GM18507 (cell line): Measurements from ENCODE around the gene POLDIP2.

Experiments used
- DNase-seq: peaks from one replicate; pipeline ENCODE4 v3.0.0; 2011; ENCODE audit warnings: low read depth; ENCODE audit not compliant: insufficient read length; ENCODE audit errors: extremely low spot score
- FAIRE-seq: peaks from 2 replicates; lab custom pipeline; 2011; peaks lifted over from hg19 to GRCh38; lab: Jason Lieb, UNC

POLDIP2 gene

DNA sequence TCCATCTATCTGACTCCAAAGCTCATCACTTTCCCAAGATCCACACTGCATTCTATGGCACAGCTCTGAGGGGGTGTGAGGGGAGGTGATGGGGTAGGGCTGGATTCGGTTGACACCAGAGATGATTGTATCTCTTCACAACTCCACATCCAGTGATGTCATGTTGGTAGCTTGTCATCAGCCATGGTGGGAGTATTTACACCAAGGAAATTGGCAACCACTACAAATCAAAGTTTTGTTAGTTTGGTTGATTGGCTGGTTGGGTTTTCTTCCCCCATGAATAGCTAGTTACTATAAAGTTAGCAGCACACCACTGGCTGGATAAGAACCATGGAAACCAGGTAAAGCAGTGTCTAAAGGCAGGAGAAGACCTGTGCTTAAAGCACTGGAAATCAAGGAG, 33.7 kb upstream of the POLDIP2 start:
- FAIRE-seq, result no peak
- no peak for DNase-seq

DNA sequence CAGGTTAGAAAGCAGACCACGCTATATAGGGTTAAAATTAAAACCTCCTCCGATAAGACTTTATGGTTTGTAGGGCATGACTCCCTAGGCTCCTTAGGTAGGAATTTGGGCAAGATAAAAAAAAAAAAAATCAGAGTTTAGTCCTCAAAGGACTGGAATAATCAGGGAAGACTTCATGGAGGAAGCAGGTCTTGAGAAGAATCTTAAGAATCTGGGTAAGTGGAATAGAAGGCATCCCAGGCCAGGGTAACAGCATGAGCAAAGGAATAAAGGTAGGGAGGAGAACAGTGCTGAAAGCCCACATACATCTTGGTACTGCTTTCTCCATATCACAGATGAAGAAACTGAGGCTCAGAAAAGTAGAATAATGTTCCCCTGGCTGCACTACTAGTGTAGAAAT, 33.2 kb upstream of the POLDIP2 start:
- FAIRE-seq (no peak), DNase-seq (no peak)

DNA sequence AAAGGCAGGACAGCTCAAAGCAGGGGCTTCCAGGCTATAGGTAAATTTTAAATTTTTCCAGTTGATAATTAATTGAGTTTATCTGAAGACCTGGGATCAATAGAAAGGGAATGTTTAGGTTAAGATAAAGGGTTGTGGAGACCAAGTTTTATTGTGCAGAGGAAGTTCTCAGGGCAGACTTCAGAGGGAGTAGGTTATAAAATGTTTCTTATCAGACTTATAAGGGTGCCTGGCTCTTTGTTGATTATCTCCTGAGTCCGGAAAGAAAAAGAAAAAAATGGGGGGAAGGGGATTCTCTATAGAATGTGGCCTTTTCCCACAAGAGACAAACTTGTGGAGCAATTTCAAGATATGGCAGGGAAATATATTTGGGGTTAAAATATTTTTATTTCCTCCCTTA, 32.8 kb upstream of the POLDIP2 start:
- FAIRE-seq (no peak), DNase-seq (no peak)

DNA sequence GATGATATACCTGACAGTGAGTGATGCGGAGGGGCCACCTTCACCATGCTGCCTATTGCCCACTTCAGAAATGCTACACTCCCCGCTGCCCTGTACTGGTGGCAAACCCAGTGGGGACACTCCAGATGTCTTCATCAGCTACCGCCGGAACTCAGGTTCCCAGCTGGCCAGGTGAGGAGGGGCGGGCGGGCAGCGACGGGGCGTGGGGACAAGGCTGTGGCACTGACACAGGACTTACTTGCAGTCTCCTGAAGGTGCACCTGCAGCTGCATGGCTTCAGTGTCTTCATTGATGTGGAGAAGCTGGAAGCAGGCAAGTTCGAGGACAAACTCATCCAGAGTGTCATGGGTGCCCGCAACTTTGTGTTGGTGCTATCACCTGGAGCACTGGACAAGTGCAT, 30.8 kb upstream of the POLDIP2 start:
- DNase-seq, result no peak
- FAIRE-seq, result no peak

DNA sequence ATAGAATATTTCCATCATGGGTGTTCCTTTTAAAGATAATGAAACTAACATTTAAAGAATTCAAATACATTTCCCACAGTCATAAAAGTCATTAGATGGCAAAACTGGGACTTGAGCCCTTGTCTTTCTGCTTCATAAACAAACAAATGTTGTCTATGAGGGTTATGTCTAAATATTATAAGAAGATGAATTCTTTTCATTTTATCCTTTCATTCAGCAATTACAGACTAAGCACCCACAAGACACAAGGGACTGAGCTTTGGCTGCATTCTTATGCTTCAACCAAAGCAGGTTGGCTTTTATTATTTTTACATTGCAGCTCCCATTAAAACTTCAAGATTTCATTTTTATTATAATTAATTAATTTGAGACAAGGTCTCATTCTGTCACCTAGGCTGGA, 29.1 kb upstream of the POLDIP2 start:
- FAIRE-seq (no peak), DNase-seq (no peak)

DNA sequence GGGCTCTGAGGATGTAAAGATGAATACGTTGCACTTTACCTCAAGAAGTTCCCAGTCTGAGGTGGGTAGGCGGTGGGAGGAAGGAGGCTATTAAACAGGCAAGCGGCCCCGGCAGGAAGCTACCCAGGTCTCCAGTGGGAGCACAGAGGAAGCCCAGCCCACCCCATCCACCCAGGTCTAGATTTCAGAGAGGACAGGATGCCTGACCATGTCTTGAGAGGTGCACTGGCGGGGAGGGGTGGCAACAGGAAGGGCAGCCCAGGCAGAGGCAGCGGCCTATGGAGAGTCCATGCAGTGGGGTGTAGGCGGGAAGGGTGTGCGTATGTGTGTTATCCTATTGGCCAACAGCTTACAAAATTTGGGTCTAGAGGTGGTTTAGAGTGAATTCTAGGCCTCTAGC, 28.1 kb upstream of the POLDIP2 start:
- no peak for FAIRE-seq
- no peak for DNase-seq

DNA sequence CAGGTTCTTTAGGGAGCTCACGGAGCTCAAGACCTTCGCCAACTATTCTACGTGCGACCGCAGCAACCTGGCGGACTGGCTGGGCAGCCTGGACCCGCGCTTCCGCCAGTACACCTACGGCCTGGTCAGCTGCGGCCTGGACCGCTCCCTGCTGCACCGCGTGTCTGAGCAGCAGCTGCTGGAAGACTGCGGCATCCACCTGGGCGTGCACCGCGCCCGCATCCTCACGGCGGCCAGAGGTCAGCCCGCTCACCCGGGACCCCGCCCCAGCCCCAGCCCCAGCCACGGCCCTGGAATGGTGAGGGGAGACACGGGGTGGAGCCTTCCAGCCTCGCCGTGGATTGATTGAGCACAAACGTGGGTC, 27.7 kb upstream of the POLDIP2 start:
- DNase-seq (no peak), FAIRE-seq (no peak)

DNA sequence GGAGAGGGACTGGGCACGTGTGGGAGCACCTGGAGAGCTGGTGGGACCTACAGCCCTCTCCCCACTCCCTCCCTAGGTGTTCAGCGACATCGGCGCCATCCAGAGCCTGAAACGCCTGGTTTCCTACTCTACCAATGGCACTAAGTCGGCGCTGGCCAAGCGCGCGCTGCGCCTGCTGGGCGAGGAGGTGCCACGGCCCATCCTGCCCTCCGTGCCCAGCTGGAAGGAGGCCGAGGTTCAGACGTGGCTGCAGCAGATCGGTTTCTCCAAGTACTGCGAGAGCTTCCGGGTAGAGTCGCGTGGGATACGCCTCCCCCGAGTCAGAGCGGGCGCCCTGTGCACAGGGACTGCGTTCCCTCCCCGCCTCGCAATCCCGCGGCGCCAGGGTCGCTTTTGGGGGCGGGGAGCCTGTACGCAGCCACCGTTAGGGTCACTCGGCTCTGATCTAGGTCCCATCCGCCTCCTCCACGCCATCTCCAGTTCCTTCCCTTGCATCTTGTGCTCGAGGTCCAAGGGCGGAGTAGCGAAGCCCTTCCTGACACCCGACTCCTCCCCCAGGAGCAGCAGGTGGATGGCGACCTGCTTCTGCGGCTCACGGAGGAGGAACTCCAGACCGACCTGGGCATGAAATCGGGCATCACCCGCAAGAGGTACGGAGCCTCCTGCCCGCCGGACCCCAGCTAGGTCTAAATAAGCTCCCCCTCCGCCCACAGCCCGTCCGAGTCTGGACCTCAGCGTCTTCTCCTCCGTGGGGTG, 27.1 kb upstream of the POLDIP2 start:
- DNase-seq (no peak), FAIRE-seq (peak; percentile 50)

DNA sequence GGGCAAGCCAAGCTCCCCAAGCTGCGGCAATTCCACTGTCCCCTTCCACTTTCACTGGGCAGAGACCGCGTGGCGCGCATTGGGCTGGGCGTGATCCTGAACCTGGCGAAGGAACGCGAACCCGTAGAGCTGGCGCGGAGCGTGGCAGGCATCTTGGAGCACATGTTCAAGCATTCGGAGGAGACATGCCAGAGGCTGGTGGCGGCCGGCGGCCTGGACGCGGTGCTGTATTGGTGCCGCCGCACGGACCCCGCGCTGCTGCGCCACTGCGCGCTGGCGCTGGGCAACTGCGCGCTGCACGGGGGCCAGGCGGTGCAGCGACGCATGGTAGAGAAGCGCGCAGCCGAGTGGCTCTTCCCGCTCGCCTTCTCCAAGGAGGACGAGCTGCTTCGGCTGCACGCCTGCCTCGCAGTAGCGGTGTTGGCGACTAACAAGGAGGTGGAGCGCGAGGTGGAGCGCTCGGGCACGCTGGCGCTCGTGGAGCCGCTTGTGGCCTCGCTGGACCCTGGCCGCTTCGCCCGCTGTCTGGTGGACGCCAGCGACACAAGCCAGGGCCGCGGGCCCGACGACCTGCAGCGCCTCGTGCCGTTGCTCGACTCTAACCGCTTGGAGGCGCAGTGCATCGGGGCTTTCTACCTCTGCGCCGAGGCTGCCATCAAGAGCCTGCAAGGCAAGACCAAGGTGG, 24.0 kb upstream of the POLDIP2 start:
- DNase-seq, result no peak
- FAIRE-seq, result no peak

DNA sequence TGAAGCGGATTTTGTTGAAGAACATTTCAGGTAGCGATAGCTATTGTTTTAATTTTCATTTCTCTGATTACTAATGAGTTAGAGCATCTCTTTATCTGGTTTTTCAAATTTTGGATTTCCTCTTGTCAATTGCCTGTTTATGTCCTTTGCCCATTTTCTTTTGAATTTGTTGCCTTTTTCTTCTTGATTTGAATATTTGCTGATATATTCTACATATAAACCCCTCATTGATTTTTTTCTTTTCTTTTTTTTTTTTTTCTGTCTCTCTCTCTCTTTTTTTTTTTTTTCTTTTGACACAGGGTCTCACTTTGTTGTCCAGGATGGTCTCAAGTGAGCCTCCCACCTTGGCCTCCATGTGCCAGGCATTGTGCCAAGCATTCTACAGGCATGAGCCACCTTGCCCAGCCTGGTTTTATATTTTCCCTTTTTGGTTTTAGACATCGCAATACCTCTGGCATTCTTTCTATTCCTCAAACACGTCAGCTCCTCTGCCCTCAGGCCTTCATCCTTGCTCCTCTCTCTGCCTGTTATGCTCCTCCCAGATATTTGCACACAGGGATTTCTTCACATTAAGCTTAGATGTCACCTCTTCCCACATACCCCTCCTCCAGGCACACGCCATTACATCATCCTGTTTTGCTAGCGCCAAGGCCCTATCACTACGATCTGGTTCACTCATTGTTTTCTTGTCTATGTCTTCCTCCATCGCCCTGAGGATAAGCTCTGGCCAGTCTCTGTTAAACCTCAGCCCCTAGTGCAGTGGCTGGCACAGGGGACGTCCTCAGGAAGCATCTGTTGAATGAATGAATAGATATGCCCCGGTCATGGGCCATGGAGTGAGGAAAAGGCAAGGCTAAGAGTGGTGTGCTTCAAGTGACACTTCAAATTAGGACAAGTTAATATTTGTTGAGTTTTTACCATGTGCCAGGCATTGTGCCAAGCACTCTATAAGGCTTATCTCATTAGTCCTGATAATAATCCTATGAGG, 22.8 kb upstream of the POLDIP2 start:
- DNase-seq (no peak), FAIRE-seq (no peak)

DNA sequence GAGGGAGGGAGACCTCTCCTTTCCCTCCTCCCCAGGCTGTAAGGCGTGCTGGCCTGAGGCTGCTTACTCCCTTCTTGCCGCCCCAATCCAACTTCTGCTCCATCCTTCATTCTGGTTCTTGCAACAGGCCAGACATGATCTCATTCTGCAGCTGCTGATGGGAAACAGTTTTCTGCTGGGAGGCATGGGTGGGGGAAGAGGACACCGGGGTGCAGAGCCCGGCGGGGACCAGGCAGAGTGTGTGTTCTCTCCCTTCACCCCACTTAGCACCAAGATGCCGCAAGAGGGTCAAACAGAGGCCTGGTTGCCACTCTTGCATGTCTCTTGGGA, 15.6 kb upstream of the POLDIP2 start:
- DNase-seq, result no peak
- FAIRE-seq, result no peak

DNA sequence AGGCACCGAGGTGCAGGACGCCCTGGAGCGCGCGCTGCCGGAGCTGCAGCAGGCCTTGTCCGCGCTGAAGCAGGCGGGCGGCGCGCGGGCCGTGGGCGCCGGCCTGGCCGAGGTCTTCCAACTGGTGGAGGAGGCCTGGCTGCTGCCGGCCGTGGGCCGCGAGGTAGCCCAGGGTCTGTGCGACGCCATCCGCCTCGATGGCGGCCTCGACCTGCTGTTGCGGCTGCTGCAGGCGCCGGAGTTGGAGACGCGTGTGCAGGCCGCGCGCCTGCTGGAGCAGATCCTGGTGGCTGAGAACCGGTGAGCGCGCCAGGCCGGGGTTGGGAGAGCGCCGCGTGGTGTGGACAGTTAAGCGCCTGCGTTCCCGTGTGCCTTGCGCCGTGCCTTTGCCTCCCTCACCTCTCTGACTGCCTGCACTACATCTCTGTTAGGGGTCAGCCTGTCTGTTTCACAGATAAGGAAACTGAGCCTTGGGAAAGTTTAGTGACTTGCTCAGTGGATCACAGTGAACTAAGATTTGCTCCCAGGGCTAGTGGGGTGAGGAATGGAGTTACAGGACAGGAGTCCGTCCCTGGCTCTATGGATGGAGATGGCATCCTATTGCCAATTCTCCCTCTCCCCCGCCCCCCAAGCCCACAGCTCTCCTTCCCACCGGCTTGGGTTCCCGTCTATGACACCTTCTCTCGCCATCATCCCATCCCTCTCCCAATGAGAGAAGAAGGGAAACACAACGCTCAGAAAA, 15.0 kb upstream of the POLDIP2 start:
- DNase-seq, result peak; percentile 32
- no peak for FAIRE-seq

DNA sequence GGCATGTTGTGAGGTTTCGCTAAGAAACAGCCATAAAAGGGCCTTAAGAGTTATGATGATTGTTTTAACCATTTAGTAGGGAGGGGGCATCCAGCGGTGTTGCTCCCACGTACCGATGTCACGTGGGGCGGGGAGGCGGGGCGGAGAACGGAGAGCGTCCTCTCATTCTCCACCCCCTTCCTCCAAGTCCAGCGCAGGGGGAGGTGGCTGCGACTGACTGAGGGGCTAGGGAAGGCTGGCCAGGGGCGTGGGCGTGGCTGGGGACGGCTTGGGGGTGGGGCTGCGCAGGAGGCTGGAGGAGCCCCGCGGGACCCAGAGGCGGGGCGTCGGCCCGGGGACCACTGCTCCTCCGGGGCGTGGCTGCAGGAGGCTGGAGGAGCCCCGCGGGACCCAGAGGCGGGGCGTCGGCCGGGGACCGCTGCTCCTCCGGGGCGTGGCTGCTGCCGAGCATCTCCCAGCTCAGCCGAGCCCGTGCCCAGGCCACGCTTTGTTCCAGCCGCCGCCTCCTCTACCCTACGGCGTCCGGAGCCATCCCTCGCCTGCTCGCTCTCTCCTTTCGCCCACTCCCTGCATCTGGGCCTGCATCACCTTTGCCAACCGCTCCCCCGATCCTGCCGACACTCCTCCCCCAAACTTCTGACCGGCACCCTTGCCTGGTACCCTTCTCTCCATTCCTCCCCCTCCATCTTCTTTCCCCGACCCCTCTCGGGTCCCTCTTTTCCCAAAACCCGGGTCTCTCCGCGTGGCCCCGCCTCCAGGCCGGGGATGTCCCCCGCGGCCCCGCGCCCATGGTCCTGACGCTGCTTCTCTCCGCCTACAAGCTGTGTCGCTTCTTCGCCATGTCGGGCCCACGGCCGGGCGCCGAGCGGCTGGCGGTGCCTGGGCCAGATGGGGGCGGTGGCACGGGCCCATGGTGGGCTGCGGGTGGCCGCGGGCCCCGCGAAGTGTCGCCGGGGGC, 14.2 kb upstream of the POLDIP2 start, which contains the start of gene SARM1:
Gene SARM1 (plus strand): TSS at position 450 of the 958 bp plus-strand sequence. CDS start 339 bp downstream, at position 789.
- FAIRE-seq, result peak; percentile 94

DNA sequence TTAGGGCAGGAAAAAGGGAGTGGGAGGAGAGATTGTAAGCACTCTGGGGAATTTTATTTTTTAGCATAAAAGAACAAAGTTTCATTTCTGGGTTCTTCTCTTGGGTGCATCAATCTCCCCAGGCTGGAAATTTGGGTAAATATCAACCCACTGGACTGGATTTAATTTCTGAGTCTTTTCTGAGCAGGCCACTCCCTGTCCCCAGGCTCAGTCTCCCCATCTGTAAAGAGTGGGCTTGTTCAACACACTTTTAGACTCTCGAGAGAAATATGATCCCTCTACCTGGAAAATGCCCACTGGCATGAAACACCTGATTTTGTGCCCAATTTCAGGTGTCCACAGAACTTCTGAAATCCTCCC, 13.4 kb upstream of the POLDIP2 start:
- FAIRE-seq (no peak), DNase-seq (no peak)

More for the DNA sequence above, 14.2 kb upstream of the POLDIP2 start, which contains the start of gene SARM1:
- DNase-seq, result peak; percentile 81

DNA sequence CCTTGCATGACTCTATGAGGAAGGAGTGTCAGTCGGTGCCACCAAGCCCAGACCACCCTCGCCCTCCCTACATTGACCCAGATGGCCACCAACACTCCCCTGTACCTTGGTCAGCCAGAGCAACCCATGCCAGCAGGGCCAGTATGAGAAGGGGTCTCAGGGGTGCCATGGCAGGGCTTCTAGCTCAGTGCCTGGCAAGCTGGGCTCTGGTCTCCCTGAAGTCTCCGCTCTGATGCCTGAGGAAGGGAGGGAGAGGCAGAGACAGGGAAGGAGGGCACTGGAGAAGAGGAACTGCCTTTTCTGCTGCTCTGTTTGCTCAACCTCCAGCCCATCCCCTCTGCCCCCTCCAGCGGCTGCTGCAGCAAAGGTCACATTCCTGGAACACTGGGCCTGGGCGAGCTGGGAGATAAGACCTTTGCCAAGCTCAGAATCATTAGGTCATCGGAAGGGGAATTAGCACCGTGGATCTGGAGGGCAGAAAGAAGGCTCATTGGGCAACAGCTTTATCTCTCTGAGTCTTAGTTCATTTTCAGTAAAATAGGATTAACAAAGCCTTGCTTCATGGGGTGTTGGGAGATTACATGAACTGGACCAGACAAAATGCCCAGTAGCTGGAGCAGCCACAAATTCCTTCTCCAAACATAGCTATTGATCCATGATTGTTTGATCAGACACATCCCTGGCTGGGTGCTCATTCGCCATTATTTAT, 12.9 kb upstream of the POLDIP2 start, which contains the start of gene VTN:
Gene VTN (minus strand): TSS at position 273 of the 709 bp plus-strand sequence. CDS start 104 bp downstream, at position 169.
- FAIRE-seq (no peak), DNase-seq (no peak)

DNA sequence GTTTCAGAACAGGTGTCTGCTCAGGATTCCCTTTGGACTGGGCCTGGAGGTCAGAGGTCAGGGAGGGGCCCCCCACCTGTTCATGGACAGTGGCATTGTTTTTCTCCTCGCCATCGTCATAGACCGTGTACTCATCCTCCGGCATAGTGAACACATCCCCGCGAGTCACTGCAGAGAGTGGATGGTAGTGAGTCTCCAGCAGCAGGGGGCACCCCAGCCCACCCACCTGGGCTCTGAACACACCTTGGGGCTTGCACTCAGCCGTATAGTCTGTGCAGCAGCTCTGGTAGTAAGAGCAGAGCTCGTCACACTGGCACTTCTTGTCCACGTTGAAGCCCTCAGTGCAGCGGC, 12.3 kb upstream of the POLDIP2 start:
- FAIRE-seq, result no peak
- no peak for DNase-seq

DNA sequence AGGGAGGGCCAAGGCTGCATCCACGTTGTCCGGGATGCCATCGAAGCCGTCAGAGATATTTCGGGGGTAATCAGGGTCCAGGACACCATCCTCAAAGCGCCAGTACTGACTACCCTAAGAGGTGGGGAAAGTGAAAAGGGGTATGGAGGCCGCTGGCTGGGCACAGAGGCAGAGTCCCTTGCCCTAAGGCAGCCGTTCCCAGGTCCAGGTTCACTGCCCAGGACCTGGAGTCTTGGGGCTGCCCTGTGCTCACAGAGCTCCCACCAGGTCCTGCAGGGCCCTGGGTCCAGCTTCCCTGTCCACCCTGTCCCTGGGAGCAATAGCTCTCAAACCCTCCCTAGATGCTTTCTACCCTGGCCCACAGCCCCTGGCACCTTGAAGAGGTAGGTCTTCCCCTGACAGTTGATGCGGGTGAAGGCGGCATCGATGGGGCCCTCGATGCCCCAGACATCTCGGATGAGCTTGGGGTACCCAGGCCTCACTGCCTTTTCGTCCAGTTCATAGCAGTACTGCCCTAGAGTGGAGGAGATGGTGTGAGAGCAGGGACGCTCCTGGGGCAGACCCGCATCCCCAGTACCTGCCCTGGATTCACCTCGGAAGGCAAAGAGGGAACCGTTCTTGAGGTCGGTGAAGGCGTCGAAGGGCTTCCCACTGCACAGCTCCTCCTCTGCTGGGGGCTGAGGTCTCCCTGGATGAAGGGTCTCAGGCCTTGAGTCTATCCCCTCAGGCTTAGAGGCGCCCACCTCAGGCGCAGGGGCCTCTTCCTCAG, 11.8 kb upstream of the POLDIP2 start:
- FAIRE-seq, result no peak
- no peak for DNase-seq
